ENCODE results near the gene KLHDC7A. TPM values are rescaled to one million over a fixed set of nuclear protein-coding genes. Genes with fewer than 3 reads are reported as not detected.
A peak's percentile ranks its signal among the peaks of the same experiment; 100 is the strongest.

The KLHDC7A gene
- total RNA-seq, 4 donors from 2014 or later, result 0.08 to 0.31 (median 0.23) TPM; not detected in 1

GRCh38 chr1:18496497-18497235, 15.9 kb downstream of the KLHDC7A start:
- WGBS, result 60% methylated on average over 8 of the region's 8 CpGs
- Histone ChIP-seq H3K4me3 (no peak overlapping the region), H3K4me1 (no peaks in the 10 kb centered on the region), H3K27me3 (peaks cover 23% of the 10 kb centered on the region), H3K27ac (no peak overlapping the region), H3K9me3 (no peaks in the 10 kb centered on the region), H3K36me3 (no peaks in the 10 kb centered on the region)
- DNase-seq (ENCODE audit: low spot score in 2 of 2), result peak in 1 of 2 donors; percentile 37
- no peak for TF ChIP-seq EP300 (IDR thresholded peaks at IDR 0.05)
- TF ChIP-seq CTCF (IDR thresholded peaks at IDR 0.05), result no peak

- Histone ChIP-seq H3K9me3 (no peaks in the 10 kb centered on the region), H3K36me3 (no peaks in the 10 kb centered on the region), H3K4me1 (no peaks in the 10 kb centered on the region), H3K27ac (no peak overlapping the region), H3K4me3 (no peak overlapping the region), H3K27me3 (peaks cover 20% of the 10 kb centered on the region)
- TF ChIP-seq EP300 (IDR thresholded peaks at IDR 0.05) (no peak), CTCF (IDR thresholded peaks at IDR 0.05) (no peak), POLR2A (IDR thresholded peaks at IDR 0.05) (no peak), POLR2AphosphoS5 (IDR thresholded peaks at IDR 0.05) (no peak)
- WGBS, result 93% methylated on average over 4 of the region's 4 CpGs
- DNase-seq (ENCODE audit: low spot score in 2 of 2), result no peak
Observed at GRCh38 chr1:18501833-18502232, 21.1 kb downstream of the KLHDC7A start.

DNA sequence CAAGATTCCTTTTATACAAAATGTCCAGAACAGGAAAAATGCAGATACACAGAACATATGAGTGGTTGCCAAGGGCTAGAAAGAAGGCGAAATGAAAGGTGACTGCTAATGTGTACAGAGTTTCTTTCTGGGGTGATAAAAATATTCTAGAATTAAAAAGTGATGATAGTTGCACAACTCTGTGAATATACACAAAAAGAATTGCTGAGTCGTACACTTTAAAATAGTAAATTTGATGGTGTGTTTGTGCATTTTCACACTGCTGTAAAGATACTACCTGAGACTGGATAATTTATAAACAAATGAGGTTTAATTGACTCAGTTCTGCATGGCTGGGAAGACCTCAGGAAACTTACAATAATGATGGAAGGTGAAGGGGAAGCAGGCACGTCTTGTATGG, 23.9 kb downstream of the KLHDC7A start:
- DNase-seq (ENCODE audit: low spot score in 2 of 2), result no peak
- Histone ChIP-seq H3K9me3 (no peaks in the 10 kb centered on the region), H3K4me3 (no peak overlapping the region), H3K27me3 (peaks cover 4% of the 10 kb centered on the region), H3K27ac (no peak overlapping the region), H3K36me3 (no peaks in the 10 kb centered on the region), H3K4me1 (no peaks in the 10 kb centered on the region)
- 77% methylated on average over 3 of the region's 3 CpGs for WGBS
- no peak for TF ChIP-seq EP300 (IDR thresholded peaks at IDR 0.05)
- TF ChIP-seq POLR2AphosphoS5 (IDR thresholded peaks at IDR 0.05), result no peak
- TF ChIP-seq POLR2A (IDR thresholded peaks at IDR 0.05), result no peak
- no peak for TF ChIP-seq CTCF (IDR thresholded peaks at IDR 0.05)

GRCh38 chr1:18505666-18506065, 24.9 kb downstream of the KLHDC7A start:
- Histone ChIP-seq H3K9me3 (no peaks in the 10 kb centered on the region), H3K36me3 (no peaks in the 10 kb centered on the region), H3K4me3 (no peak overlapping the region), H3K4me1 (no peaks in the 10 kb centered on the region), H3K27ac (no peak overlapping the region), H3K27me3 (peaks cover 5% of the 10 kb centered on the region)
- no peak for TF ChIP-seq POLR2A (IDR thresholded peaks at IDR 0.05)
- no peak for TF ChIP-seq EP300 (IDR thresholded peaks at IDR 0.05)
- no peak for TF ChIP-seq POLR2AphosphoS5 (IDR thresholded peaks at IDR 0.05)
- TF ChIP-seq CTCF (IDR thresholded peaks at IDR 0.05), result no peak
- no peak for DNase-seq (ENCODE audit: low spot score in 2 of 2)

- WGBS, result 93% methylated on average over 1 of the region's 1 CpG
- Histone ChIP-seq H3K4me1 (no peaks in the 10 kb centered on the region), H3K4me3 (no peak overlapping the region), H3K27ac (no peak overlapping the region), H3K9me3 (no peaks in the 10 kb centered on the region), H3K36me3 (no peaks in the 10 kb centered on the region), H3K27me3 (peaks cover 10% of the 10 kb centered on the region)
- TF ChIP-seq POLR2AphosphoS5 (IDR thresholded peaks at IDR 0.05), result no peak
- TF ChIP-seq CTCF (IDR thresholded peaks at IDR 0.05), result no peak
- no peak for DNase-seq (ENCODE audit: low spot score in 2 of 2)
Observed at GRCh38 chr1:18508084-18508483, 27.4 kb downstream of the KLHDC7A start.

Data from suprapubic skin (tissue), 4 donors.